GM12878 (cell line): Measurements from ENCODE around the gene PRSS33. TPM values are rescaled to one million over a fixed set of nuclear protein-coding genes. Genes with fewer than 3 reads are reported as not detected.

Source experiments
- ATAC-seq: fragments of 200-7000 bp; cut with Tn5 transposase; 3 replicates; pipeline ENCODE4 v1.9.1; 2020; ENCODE audit warnings: mild to moderate bottlenecking, moderate library complexity
- BruUV-seq: library from RNA; stranded (reverse); fragments of 400-500 nt; replicated peaks from 2 replicates; lab custom pipeline; 2021; lab: Mats Ljungman, UMichigan
- CTCF ChIA-PET: fragments of 300-600 bp; sonication (Branson Sonifier 250); formaldehyde crosslinking; extraction: SDS; loops from one replicate; lab custom pipeline; 2021; ENCODE audit warnings: inconsistent platforms; lab: Yijun Ruan, JAX
- POLR2A ChIA-PET: fragments of 350-600 bp; formaldehyde crosslinking; extraction: SDS; loops from one replicate; lab custom pipeline; 2021; ENCODE audit warnings: inconsistent platforms; lab: Charles Lee
- RAD21 ChIA-PET: fragments of 300-600 bp; sonication (Branson Sonifier 250); formaldehyde crosslinking; loops from one replicate; lab custom pipeline; 2023; ENCODE audit warnings: antibody characterized with exemption; ENCODE audit not compliant: unreplicated experiment; lab: Charles Lee
- SMC1A ChIA-PET: fragments of 300-600 bp; sonication (Branson Sonifier 250); formaldehyde crosslinking; loops from one replicate; lab custom pipeline; 2023; ENCODE audit not compliant: unreplicated experiment, uncharacterized antibody; lab: Charles Lee
- DNase-seq: peaks from one replicate; pipeline ENCODE4 v3.0.0-alpha.2; 2011; ENCODE audit warnings: low read depth, low spot score
- FAIRE-seq: peaks from 3 replicates; lab custom pipeline; 2011; peaks lifted over from hg19 to GRCh38; lab: Jason Lieb, UNC
- H2AFZ ChIP-seq: 2 replicates; pipeline ENCODE4 v1.6.0; 2011; ENCODE audit warnings: low read depth, low read length, control low read depth; ENCODE audit not compliant: control insufficient read depth
- H3K27ac ChIP-seq: 2 replicates; pipeline ENCODE4 v1.5.1; 2011; ENCODE audit warnings: control low read depth; ENCODE audit not compliant: control insufficient read depth, insufficient read depth
- H3K27me3 ChIP-seq, 2 experiments: replicated peaks in 1 of 2; 2 replicates each; pipeline versions ENCODE4 v1.6.0 to v1.6.1; 2011; ENCODE audit warnings: low read length in 1 of 2; ENCODE audit not compliant: control insufficient read depth in 2 of 2, insufficient read depth in 2 of 2
- H3K36me3 ChIP-seq, 2 experiments: 2 replicates each; pipeline ENCODE4 v1.5.1; 2011; ENCODE audit warnings: low read length in 1 of 2; ENCODE audit not compliant: control insufficient read depth in 2 of 2, insufficient read depth in 2 of 2
- H3K4me1 ChIP-seq: 2 replicates; pipeline ENCODE4 v1.6.1; 2011; ENCODE audit warnings: mild to moderate bottlenecking, low read length, moderate library complexity, mixed read lengths; ENCODE audit not compliant: control insufficient read depth, insufficient read depth
- H3K4me2 ChIP-seq: 2 replicates; pipeline ENCODE4 v1.6.0; 2011; ENCODE audit warnings: control low read depth; ENCODE audit not compliant: control insufficient read depth, insufficient read depth
- H3K4me3 ChIP-seq: fragments of 200-600 bp; sonication (generic); 2 replicates; pipeline ENCODE4 v1.5.1; 2016
- H3K79me2 ChIP-seq: 2 replicates; pipeline ENCODE4 v1.6.0; 2011; ENCODE audit warnings: low read length; ENCODE audit not compliant: control insufficient read depth, insufficient read depth
- H3K9ac ChIP-seq: 2 replicates; pipeline ENCODE4 v1.8.0; 2011; ENCODE audit warnings: low read length, control low read depth, mixed read lengths; ENCODE audit not compliant: control insufficient read depth, insufficient read depth
- H3K9me3 ChIP-seq: replicated peaks from 3 replicates; pipeline ENCODE4 v1.5.1; 2011; ENCODE audit warnings: mild to moderate bottlenecking, low read length; ENCODE audit not compliant: control insufficient read depth, insufficient read depth
- H4K20me1 ChIP-seq: 2 replicates; pipeline ENCODE4 v1.6.0; 2011; ENCODE audit not compliant: control insufficient read depth, insufficient read depth
- CBFB ChIP-seq: IDR thresholded peaks from 2 replicates; pipeline ENCODE4 v1.6.1; 2016; ENCODE audit warnings: antibody characterized with exemption, low read depth
- DPF2 ChIP-seq: fragments of 450-650 bp; IDR thresholded peaks from 2 replicates; pipeline ENCODE4 v1.6.1; 2017; ENCODE audit warnings: mild to moderate bottlenecking
- ELK1 ChIP-seq: IDR thresholded peaks from 2 replicates; pipeline ENCODE4 v1.6.1; 2012; ENCODE audit warnings: low read depth, low read length, improper control_type of control experiment
- ETV6 ChIP-seq, 2 experiments: fragments of 450-650 bp in 1 of 2; IDR thresholded peaks in 1 of 2; conservative IDR thresholded peaks in 1 of 2; 2 replicates each; pipeline ENCODE4 v1.6.1; 2014; ENCODE audit warnings: antibody characterized with exemption in 1 of 2, borderline replicate concordance in 1 of 2, low read depth in 1 of 2, mild to moderate bottlenecking in 1 of 2, moderate library complexity in 1 of 2
- IKZF1 ChIP-seq: fragments of 450-650 bp; conservative IDR thresholded peaks from 2 replicates; pipeline ENCODE4 v1.6.1; 2017; ENCODE audit warnings: antibody characterized with exemption, mild to moderate bottlenecking
- KAT2A ChIP-seq: conservative IDR thresholded peaks from 2 replicates; pipeline ENCODE4 v1.6.1; 2011; ENCODE audit warnings: low read depth, low read length; ENCODE audit not compliant: control insufficient read depth
- MEF2A ChIP-seq: IDR thresholded peaks from 2 replicates; pipeline ENCODE4 v1.6.1; 2011; ENCODE audit warnings: low read depth, mild to moderate bottlenecking, low read length, moderate library complexity; ENCODE audit not compliant: insufficient read depth
- NFYA ChIP-seq: IDR thresholded peaks from 2 replicates; pipeline ENCODE4 v1.6.1; 2011; ENCODE audit warnings: low read depth, mild to moderate bottlenecking, low read length, improper control_type of control experiment, borderline replicate concordance
- SIX5 ChIP-seq: IDR thresholded peaks from 2 replicates; pipeline ENCODE4 v1.6.1; 2011; ENCODE audit warnings: mild to moderate bottlenecking, low read depth, low read length, moderate library complexity; ENCODE audit not compliant: severe bottlenecking
- SMAD1 ChIP-seq: fragments of 450-650 bp; IDR thresholded peaks from 2 replicates; pipeline ENCODE4 v1.6.1; 2018; ENCODE audit warnings: mild to moderate bottlenecking, low read depth; ENCODE audit not compliant: partially characterized antibody
- TCF3 ChIP-seq: IDR thresholded peaks from 2 replicates; pipeline ENCODE4 v1.6.1; 2012; ENCODE audit warnings: low read depth, mild to moderate bottlenecking, low read length, borderline replicate concordance; ENCODE audit not compliant: insufficient read depth
- ZNF24 ChIP-seq: fragments of 450-650 bp; IDR thresholded peaks from 2 replicates; pipeline ENCODE4 v1.6.1; 2017; ENCODE audit warnings: antibody characterized with exemption, mild to moderate bottlenecking
- WGBS: methylation state at CpG from one replicate; pipeline ENCODE4 v1.1.6; 2016; ENCODE audit warnings: low lambda C conversion rate; ENCODE audit not compliant: insufficient replicate concordance, insufficient coverage; ENCODE audit errors: missing lambda C conversion rate; 5-methylcytosine and 5-hydroxymethylcytosine counted together
- in situ Hi-C: fragments of 300-500 bp; cut with MboI; formaldehyde crosslinking; loops from 9 replicates; pipeline ENCODE4 v1.14.3; 2018; ENCODE audit warnings: mixed read lengths
- intact Hi-C: fragments of 100-400 bp; cut with micrococcal nuclease; formaldehyde crosslinking; loops from one replicate; pipeline ENCODE4 v1.14.2; 2022; ENCODE audit not compliant: unreplicated experiment
- polyA plus RNA-seq, 11 experiments: library from polyadenylated mRNA; depleted of rRNA in 4 of 11; unstranded in 6 of 11; stranded (reverse) in 5 of 11; fragments of >200 nt; fragmentation: Nextera tagmentation in 4 of 11; fragmentation: Illumina TruSeq in 1 of 11; extraction: Ambion mirVana in 4 of 11; extraction: Trizol in 1 of 11; gene quantifications; 1 replicate in 1 of 11; 2 replicates in 10 of 11; pipeline versions ENCODE4 v1.2.1 to v1.2.3, GENCODE V29; 2011 to 2016; ENCODE audit warnings: inconsistent platforms in 2 of 11, missing spikeins in 2 of 11, low read depth in 1 of 11
- total RNA-seq, 4 experiments: library from RNA; depleted of rRNA in 3 of 4; stranded (reverse); fragments of >200 nt in 3 of 4; fragmentation: Illumina TruSeq in 1 of 4; extraction: Trizol in 1 of 4; gene quantifications; 2 replicates each; pipeline versions ENCODE4 v1.2.1 to v1.2.3, GENCODE V29; 2013 to 2021

Gene PRSS33
- total and polyA plus RNA-seq, 10 of the 15 experiments (the other 5 are each of a cell fraction or from before 2014, with no cell fraction given), result not detected

GRCh38 chr16:2762711-2763110, 24.6 kb downstream of the PRSS33 start:
- no peak for ATAC-seq
- Histone ChIP-seq H2AFZ (no peak overlapping the region), H3K36me3 (peaks cover 70 to 88% of the 10 kb centered on the region in 2 experiments), H3K4me1 (no peaks in the 10 kb centered on the region), H3K4me2 (no peak overlapping the region), H3K9ac (no peak overlapping the region), H3K79me2 (peaks cover 41% of the 10 kb centered on the region), H3K4me3 (no peak overlapping the region), H4K20me1 (peaks cover 2% of the 10 kb centered on the region), H3K27ac (no peak overlapping the region), H3K9me3 (peaks cover 2% of the 10 kb centered on the region; the same call in 1 of the 3 replicates), H3K27me3 (no peaks in the 10 kb centered on the region)
- no TSS peak for BruUV-seq
- 99% methylated on average over 13 of the region's 13 CpGs for WGBS
- POLR2A ChIA-PET, result no interaction called here
- intact Hi-C loops, result no loop called here
- TF ChIP-seq SIX5 (no peak), MEF2A (no peak), KAT2A (no peak), NFYA (no peak), ELK1 (no peak), TCF3 (no peak), SMAD1 (no peak), CBFB (no peak), DPF2 (no peak), ZNF24 (no peak), IKZF1 (no peak), ETV6 (conservative IDR thresholded peaks at IDR 0.05 in 1 of 2, IDR thresholded peaks at IDR 0.05 in 1 of 2; ENCODE audit: borderline replicate concordance in 1 of 2, low read depth in 1 of 2) (no peak)
- RAD21 ChIA-PET, result no interaction called here
- CTCF ChIA-PET, result no interaction called here
- in situ Hi-C loops, result no loop called here
- SMC1A ChIA-PET, result no interaction called here
- FAIRE-seq, result no peak
- no peak for DNase-seq
